PFSK-1 (cell line): Measurements from ENCODE around the gene KCNB1.

Experiments used
- FOXP2 ChIP-seq: optimal IDR thresholded peaks from 2 replicates; pipeline ENCODE3; 2011; ENCODE audit warnings: borderline replicate concordance, control low read depth, inconsistent platforms; ENCODE audit not compliant: insufficient read depth; ENCODE audit errors: extremely low read length, extremely low read depth
- POLR2AphosphoS5 ChIP-seq: IDR thresholded peaks from 2 replicates; pipeline ENCODE4 v1.6.1; 2012; ENCODE audit warnings: low read depth, mild to moderate bottlenecking, control low read depth, low read length, moderate library complexity
- REST ChIP-seq, 2 experiments: IDR thresholded peaks; 2 replicates each; pipeline versions ENCODE4 v1.6.1 to v1.8.0; 2011 to 2012; ENCODE audit warnings: low read depth in 2 of 2, low read length in 2 of 2, control low read depth in 1 of 2, inconsistent platforms in 1 of 2, mild to moderate bottlenecking in 1 of 2, moderate library complexity in 1 of 2; ENCODE audit not compliant: insufficient read depth in 1 of 2
- SIN3A ChIP-seq: IDR thresholded peaks from 2 replicates; pipeline ENCODE4 v1.6.1; 2012; ENCODE audit warnings: mild to moderate bottlenecking, low read length, moderate library complexity, borderline replicate concordance; ENCODE audit not compliant: insufficient read depth
- TAF1 ChIP-seq: IDR thresholded peaks from 2 replicates; pipeline ENCODE4 v1.6.1; 2012; ENCODE audit warnings: low read length, control low read depth, borderline replicate concordance; ENCODE audit not compliant: insufficient read depth

Gene KCNB1

GRCh38 chr20:49483696-49484123 is 1.2 kb upstream of the KCNB1 start:
- no peak for TF ChIP-seq SIN3A

GRCh38 chr20:49483018-49483695 is 689 bp upstream of the KCNB1 start:
- TF ChIP-seq FOXP2 (no peak), TAF1 (no peak), REST (IDR thresholded peaks at IDR 0.05; ENCODE audit: insufficient read depth in 1 of 2, low read depth in 2 of 2, low read length in 2 of 2) (no peak), SIN3A (no peak), POLR2AphosphoS5 (no peak)

GRCh38 chr20:49482173-49482572 is 295 bp downstream of the KCNB1 start:
- TF ChIP-seq SIN3A (no peak), FOXP2 (no peak), POLR2AphosphoS5 (no peak), REST (IDR thresholded peaks at IDR 0.05; ENCODE audit: insufficient read depth in 1 of 2, low read depth in 2 of 2, low read length in 2 of 2) (no peak), TAF1 (no peak)

GRCh38 chr20:49481116-49481515 is 1.4 kb downstream of the KCNB1 start:
- TF ChIP-seq TAF1 (no peak), REST (IDR thresholded peaks at IDR 0.05; ENCODE audit: insufficient read depth in 1 of 2, low read depth in 2 of 2, low read length in 2 of 2) (no peak), SIN3A (no peak), FOXP2 (no peak), POLR2AphosphoS5 (no peak)

- TF ChIP-seq POLR2AphosphoS5 (no peak), SIN3A (no peak), FOXP2 (no peak), TAF1 (no peak), REST (IDR thresholded peaks at IDR 0.05; ENCODE audit: insufficient read depth in 1 of 2, low read depth in 2 of 2, low read length in 2 of 2) (no peak)
Observed at GRCh38 chr20:49480236-49480635, 2.2 kb downstream of the KCNB1 start.
